GM12878 (cell line): ENCODE data around the gene CYP2C19. TPM values are rescaled to one million over a fixed set of nuclear protein-coding genes. Genes with fewer than 3 reads are reported as not detected.

ENCODE experiments used
- ATAC-seq: fragments of 200-7000 bp; cut with Tn5 transposase; 3 replicates; pipeline ENCODE4 v1.9.1; 2020; ENCODE audit warnings: mild to moderate bottlenecking, moderate library complexity
- BruUV-seq: library from RNA; stranded (reverse); fragments of 400-500 nt; replicated peaks from 2 replicates; lab custom pipeline; 2021; lab: Mats Ljungman, UMichigan
- CTCF ChIA-PET: fragments of 300-600 bp; sonication (Branson Sonifier 250); formaldehyde crosslinking; extraction: SDS; loops from one replicate; lab custom pipeline; 2021; ENCODE audit warnings: inconsistent platforms; lab: Yijun Ruan, JAX
- POLR2A ChIA-PET: fragments of 350-600 bp; formaldehyde crosslinking; extraction: SDS; loops from one replicate; lab custom pipeline; 2021; ENCODE audit warnings: inconsistent platforms; lab: Charles Lee
- RAD21 ChIA-PET: fragments of 300-600 bp; sonication (Branson Sonifier 250); formaldehyde crosslinking; loops from one replicate; lab custom pipeline; 2023; ENCODE audit warnings: antibody characterized with exemption; ENCODE audit not compliant: unreplicated experiment; lab: Charles Lee
- SMC1A ChIA-PET: fragments of 300-600 bp; sonication (Branson Sonifier 250); formaldehyde crosslinking; loops from one replicate; lab custom pipeline; 2023; ENCODE audit not compliant: unreplicated experiment, uncharacterized antibody; lab: Charles Lee
- DNase-seq: peaks from one replicate; pipeline ENCODE4 v3.0.0-alpha.2; 2011; ENCODE audit warnings: low read depth, low spot score
- FAIRE-seq: peaks from 3 replicates; lab custom pipeline; 2011; peaks lifted over from hg19 to GRCh38; lab: Jason Lieb, UNC
- H2AFZ ChIP-seq: 2 replicates; pipeline ENCODE4 v1.6.0; 2011; ENCODE audit warnings: low read depth, low read length, control low read depth; ENCODE audit not compliant: control insufficient read depth
- H3K27ac ChIP-seq: 2 replicates; pipeline ENCODE4 v1.5.1; 2011; ENCODE audit warnings: control low read depth; ENCODE audit not compliant: control insufficient read depth, insufficient read depth
- H3K27me3 ChIP-seq, 2 experiments: replicated peaks in 1 of 2; 2 replicates each; pipeline versions ENCODE4 v1.6.0 to v1.6.1; 2011; ENCODE audit warnings: low read length in 1 of 2; ENCODE audit not compliant: control insufficient read depth in 2 of 2, insufficient read depth in 2 of 2
- H3K36me3 ChIP-seq, 2 experiments: 2 replicates each; pipeline ENCODE4 v1.5.1; 2011; ENCODE audit warnings: low read length in 1 of 2; ENCODE audit not compliant: control insufficient read depth in 2 of 2, insufficient read depth in 2 of 2
- H3K4me1 ChIP-seq: 2 replicates; pipeline ENCODE4 v1.6.1; 2011; ENCODE audit warnings: mild to moderate bottlenecking, low read length, moderate library complexity, mixed read lengths; ENCODE audit not compliant: control insufficient read depth, insufficient read depth
- H3K4me2 ChIP-seq: 2 replicates; pipeline ENCODE4 v1.6.0; 2011; ENCODE audit warnings: control low read depth; ENCODE audit not compliant: control insufficient read depth, insufficient read depth
- H3K4me3 ChIP-seq: fragments of 200-600 bp; sonication (generic); 2 replicates; pipeline ENCODE4 v1.5.1; 2016
- H3K79me2 ChIP-seq: 2 replicates; pipeline ENCODE4 v1.6.0; 2011; ENCODE audit warnings: low read length; ENCODE audit not compliant: control insufficient read depth, insufficient read depth
- H3K9ac ChIP-seq: 2 replicates; pipeline ENCODE4 v1.8.0; 2011; ENCODE audit warnings: low read length, control low read depth, mixed read lengths; ENCODE audit not compliant: control insufficient read depth, insufficient read depth
- H3K9me3 ChIP-seq: replicated peaks from 3 replicates; pipeline ENCODE4 v1.5.1; 2011; ENCODE audit warnings: mild to moderate bottlenecking, low read length; ENCODE audit not compliant: control insufficient read depth, insufficient read depth
- H4K20me1 ChIP-seq: 2 replicates; pipeline ENCODE4 v1.6.0; 2011; ENCODE audit not compliant: control insufficient read depth, insufficient read depth
- FOS ChIP-seq: IDR thresholded peaks from 3 replicates; pipeline ENCODE4 v1.6.1; 2011; ENCODE audit warnings: borderline replicate concordance; ENCODE audit not compliant: insufficient read length; ENCODE audit errors: extremely low read depth
- HDAC2 ChIP-seq: fragments of 200-600 bp; sonication (generic); IDR thresholded peaks from 2 replicates; pipeline ENCODE4 v1.6.1; 2017
- HDGF ChIP-seq: fragments of 450-650 bp; IDR thresholded peaks from 2 replicates; pipeline ENCODE4 v1.6.1; 2016; ENCODE audit warnings: antibody characterized with exemption
- NR2C2 ChIP-seq: IDR thresholded peaks from 2 replicates; pipeline ENCODE4 v1.6.1; 2011; ENCODE audit warnings: borderline replicate concordance, low read depth; ENCODE audit not compliant: control insufficient read depth, insufficient read length
- RUNX3 ChIP-seq: IDR thresholded peaks from 2 replicates; pipeline ENCODE4 v1.6.1; 2012; ENCODE audit warnings: low read length, inconsistent platforms
- TAF1 ChIP-seq: IDR thresholded peaks from 2 replicates; pipeline ENCODE4 v1.6.1; 2011; ENCODE audit warnings: mild to moderate bottlenecking, low read depth, low read length, borderline replicate concordance
- TARDBP ChIP-seq: IDR thresholded peaks from 2 replicates; pipeline ENCODE4 v1.6.1; 2016; ENCODE audit warnings: borderline replicate concordance
- TCF12 ChIP-seq: IDR thresholded peaks from 2 replicates; pipeline ENCODE4 v1.6.1; 2011; ENCODE audit warnings: low read depth, mild to moderate bottlenecking, low read length
- WGBS: methylation state at CpG from one replicate; pipeline ENCODE4 v1.1.6; 2016; ENCODE audit warnings: low lambda C conversion rate; ENCODE audit not compliant: insufficient replicate concordance, insufficient coverage; ENCODE audit errors: missing lambda C conversion rate; 5-methylcytosine and 5-hydroxymethylcytosine counted together
- in situ Hi-C: fragments of 300-500 bp; cut with MboI; formaldehyde crosslinking; loops from 9 replicates; pipeline ENCODE4 v1.14.3; 2018; ENCODE audit warnings: mixed read lengths
- intact Hi-C: fragments of 100-400 bp; cut with micrococcal nuclease; formaldehyde crosslinking; loops from one replicate; pipeline ENCODE4 v1.14.2; 2022; ENCODE audit not compliant: unreplicated experiment
- polyA plus RNA-seq, 11 experiments: library from polyadenylated mRNA; depleted of rRNA in 4 of 11; unstranded in 6 of 11; stranded (reverse) in 5 of 11; fragments of >200 nt; fragmentation: Nextera tagmentation in 4 of 11; fragmentation: Illumina TruSeq in 1 of 11; extraction: Ambion mirVana in 4 of 11; extraction: Trizol in 1 of 11; gene quantifications; 1 replicate in 1 of 11; 2 replicates in 10 of 11; pipeline versions ENCODE4 v1.2.1 to v1.2.3, GENCODE V29; 2011 to 2016; ENCODE audit warnings: inconsistent platforms in 2 of 11, missing spikeins in 2 of 11, low read depth in 1 of 11
- total RNA-seq, 4 experiments: library from RNA; depleted of rRNA in 3 of 4; stranded (reverse); fragments of >200 nt in 3 of 4; fragmentation: Illumina TruSeq in 1 of 4; extraction: Trizol in 1 of 4; gene quantifications; 2 replicates each; pipeline versions ENCODE4 v1.2.1 to v1.2.3, GENCODE V29; 2013 to 2021
- TF ChIP-seq, protein P1 (sequence below): IDR thresholded peaks from 2 replicates; pipeline ENCODE4 v1.6.1; 2012; ENCODE audit warnings: low read depth, low read length, improper control_type of control experiment
- TF ChIP-seq, protein P2 (sequence below): IDR thresholded peaks from 2 replicates; pipeline ENCODE4 v1.6.1; 2011; ENCODE audit warnings: mild to moderate bottlenecking, low read depth, low read length, moderate library complexity; ENCODE audit not compliant: insufficient replicate concordance
- TF ChIP-seq, protein P3 (sequence below): IDR thresholded peaks from 2 replicates; pipeline ENCODE4 v1.6.1; 2012; ENCODE audit warnings: mild to moderate bottlenecking, low read depth, low read length
- TF ChIP-seq, protein P4 (sequence below): fragments of 450-650 bp; formaldehyde crosslinking; IDR thresholded peaks from 2 replicates; pipeline ENCODE4 v1.5.0; 2022; ENCODE audit warnings: mild to moderate bottlenecking, missing genetic modification characterization
- TF ChIP-seq, protein P5 (sequence below): fragments of 450-650 bp; IDR thresholded peaks from 2 replicates; pipeline ENCODE4 v1.6.1; 2018; ENCODE audit warnings: mild to moderate bottlenecking, low read depth, moderate library complexity; ENCODE audit not compliant: partially characterized antibody

Gene CYP2C19
- total and polyA plus RNA-seq, 10 of the 15 experiments (the other 5 are each of a cell fraction or from before 2014, with no cell fraction given), result not detected

DNA sequence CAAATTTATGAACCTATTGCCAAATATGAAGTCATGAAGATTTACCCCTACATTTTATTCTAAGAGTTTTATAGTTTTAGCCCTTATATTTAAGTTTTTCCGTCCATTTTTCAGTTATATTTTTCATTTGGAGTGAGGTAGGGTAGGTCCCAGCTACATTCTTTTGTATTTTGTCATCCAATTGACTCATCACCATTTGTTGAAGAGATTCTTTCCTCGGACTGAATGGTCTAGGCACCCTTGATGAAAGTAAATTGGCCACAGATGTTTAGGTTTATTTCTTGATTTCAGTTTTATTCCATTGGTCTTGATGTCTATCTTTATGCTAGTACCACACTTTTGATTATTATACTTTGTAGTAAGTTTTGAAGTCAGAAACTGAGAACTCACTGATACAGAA is 22.7 kb downstream of the CYP2C19 start:
- no TSS peak for BruUV-seq
- no peak for FAIRE-seq
- Histone ChIP-seq H3K9ac (no peak overlapping the region), H4K20me1 (no peaks in the 10 kb centered on the region), H3K4me1 (no peaks in the 10 kb centered on the region), H3K79me2 (no peaks in the 10 kb centered on the region), H2AFZ (no peak overlapping the region), H3K27ac (no peak overlapping the region), H3K4me2 (no peak overlapping the region), H3K9me3 (no peaks in the 10 kb centered on the region), H3K27me3 (no peaks in the 10 kb centered on the region), H3K36me3 (no peaks in the 10 kb centered on the region), H3K4me3 (no peak overlapping the region)
- ChIA-PET RAD21 (no interaction called here), POLR2A (no interaction called here), SMC1A (interaction anchor here (0.6 to 1.0 kb wide), 2 partner anchors 15 to 1444 kb away, joined by 3 read pairs; no protein-coding TSS in a partner anchor), CTCF (no interaction called here)
- 2% methylated on average over 2 of the region's 2 CpGs for WGBS
- intact Hi-C loops, result no loop called here
- no peak for DNase-seq
- no peak for ATAC-seq
- in situ Hi-C loops, result no loop called here
- TF ChIP-seq HDGF (no peak), TARDBP (no peak), TCF12 (no peak), HDAC2 (no peak), NR2C2 (no peak), FOS (no peak), TAF1 (no peak), RUNX3 (no peak)
- TF ChIP-seq, protein P1, sequence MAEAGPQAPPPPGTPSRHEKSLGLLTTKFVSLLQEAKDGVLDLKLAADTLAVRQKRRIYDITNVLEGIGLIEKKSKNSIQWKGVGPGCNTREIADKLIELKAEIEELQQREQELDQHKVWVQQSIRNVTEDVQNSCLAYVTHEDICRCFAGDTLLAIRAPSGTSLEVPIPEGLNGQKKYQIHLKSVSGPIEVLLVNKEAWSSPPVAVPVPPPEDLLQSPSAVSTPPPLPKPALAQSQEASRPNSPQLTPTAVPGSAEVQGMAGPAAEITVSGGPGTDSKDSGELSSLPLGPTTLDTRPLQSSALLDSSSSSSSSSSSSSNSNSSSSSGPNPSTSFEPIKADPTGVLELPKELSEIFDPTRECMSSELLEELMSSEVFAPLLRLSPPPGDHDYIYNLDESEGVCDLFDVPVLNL, result no peak
- TF ChIP-seq, protein P2, sequence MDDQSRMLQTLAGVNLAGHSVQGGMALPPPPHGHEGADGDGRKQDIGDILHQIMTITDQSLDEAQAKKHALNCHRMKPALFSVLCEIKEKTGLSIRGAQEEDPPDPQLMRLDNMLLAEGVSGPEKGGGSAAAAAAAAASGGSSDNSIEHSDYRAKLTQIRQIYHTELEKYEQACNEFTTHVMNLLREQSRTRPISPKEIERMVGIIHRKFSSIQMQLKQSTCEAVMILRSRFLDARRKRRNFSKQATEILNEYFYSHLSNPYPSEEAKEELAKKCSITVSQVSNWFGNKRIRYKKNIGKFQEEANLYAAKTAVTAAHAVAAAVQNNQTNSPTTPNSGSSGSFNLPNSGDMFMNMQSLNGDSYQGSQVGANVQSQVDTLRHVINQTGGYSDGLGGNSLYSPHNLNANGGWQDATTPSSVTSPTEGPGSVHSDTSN, result no peak
- TF ChIP-seq, protein P3, sequence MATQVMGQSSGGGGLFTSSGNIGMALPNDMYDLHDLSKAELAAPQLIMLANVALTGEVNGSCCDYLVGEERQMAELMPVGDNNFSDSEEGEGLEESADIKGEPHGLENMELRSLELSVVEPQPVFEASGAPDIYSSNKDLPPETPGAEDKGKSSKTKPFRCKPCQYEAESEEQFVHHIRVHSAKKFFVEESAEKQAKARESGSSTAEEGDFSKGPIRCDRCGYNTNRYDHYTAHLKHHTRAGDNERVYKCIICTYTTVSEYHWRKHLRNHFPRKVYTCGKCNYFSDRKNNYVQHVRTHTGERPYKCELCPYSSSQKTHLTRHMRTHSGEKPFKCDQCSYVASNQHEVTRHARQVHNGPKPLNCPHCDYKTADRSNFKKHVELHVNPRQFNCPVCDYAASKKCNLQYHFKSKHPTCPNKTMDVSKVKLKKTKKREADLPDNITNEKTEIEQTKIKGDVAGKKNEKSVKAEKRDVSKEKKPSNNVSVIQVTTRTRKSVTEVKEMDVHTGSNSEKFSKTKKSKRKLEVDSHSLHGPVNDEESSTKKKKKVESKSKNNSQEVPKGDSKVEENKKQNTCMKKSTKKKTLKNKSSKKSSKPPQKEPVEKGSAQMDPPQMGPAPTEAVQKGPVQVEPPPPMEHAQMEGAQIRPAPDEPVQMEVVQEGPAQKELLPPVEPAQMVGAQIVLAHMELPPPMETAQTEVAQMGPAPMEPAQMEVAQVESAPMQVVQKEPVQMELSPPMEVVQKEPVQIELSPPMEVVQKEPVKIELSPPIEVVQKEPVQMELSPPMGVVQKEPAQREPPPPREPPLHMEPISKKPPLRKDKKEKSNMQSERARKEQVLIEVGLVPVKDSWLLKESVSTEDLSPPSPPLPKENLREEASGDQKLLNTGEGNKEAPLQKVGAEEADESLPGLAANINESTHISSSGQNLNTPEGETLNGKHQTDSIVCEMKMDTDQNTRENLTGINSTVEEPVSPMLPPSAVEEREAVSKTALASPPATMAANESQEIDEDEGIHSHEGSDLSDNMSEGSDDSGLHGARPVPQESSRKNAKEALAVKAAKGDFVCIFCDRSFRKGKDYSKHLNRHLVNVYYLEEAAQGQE, result no peak
- TF ChIP-seq, protein P4, sequence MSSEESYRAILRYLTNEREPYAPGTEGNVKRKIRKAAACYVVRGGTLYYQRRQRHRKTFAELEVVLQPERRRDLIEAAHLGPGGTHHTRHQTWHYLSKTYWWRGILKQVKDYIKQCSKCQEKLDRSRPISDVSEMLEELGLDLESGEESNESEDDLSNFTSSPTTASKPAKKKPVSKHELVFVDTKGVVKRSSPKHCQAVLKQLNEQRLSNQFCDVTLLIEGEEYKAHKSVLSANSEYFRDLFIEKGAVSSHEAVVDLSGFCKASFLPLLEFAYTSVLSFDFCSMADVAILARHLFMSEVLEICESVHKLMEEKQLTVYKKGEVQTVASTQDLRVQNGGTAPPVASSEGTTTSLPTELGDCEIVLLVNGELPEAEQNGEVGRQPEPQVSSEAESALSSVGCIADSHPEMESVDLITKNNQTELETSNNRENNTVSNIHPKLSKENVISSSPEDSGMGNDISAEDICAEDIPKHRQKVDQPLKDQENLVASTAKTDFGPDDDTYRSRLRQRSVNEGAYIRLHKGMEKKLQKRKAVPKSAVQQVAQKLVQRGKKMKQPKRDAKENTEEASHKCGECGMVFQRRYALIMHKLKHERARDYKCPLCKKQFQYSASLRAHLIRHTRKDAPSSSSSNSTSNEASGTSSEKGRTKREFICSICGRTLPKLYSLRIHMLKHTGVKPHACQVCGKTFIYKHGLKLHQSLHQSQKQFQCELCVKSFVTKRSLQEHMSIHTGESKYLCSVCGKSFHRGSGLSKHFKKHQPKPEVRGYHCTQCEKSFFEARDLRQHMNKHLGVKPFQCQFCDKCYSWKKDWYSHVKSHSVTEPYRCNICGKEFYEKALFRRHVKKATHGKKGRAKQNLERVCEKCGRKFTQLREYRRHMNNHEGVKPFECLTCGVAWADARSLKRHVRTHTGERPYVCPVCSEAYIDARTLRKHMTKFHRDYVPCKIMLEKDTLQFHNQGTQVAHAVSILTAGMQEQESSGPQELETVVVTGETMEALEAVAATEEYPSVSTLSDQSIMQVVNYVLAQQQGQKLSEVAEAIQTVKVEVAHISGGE (CRISPR knock-in tag), result no peak
- TF ChIP-seq, protein P5, sequence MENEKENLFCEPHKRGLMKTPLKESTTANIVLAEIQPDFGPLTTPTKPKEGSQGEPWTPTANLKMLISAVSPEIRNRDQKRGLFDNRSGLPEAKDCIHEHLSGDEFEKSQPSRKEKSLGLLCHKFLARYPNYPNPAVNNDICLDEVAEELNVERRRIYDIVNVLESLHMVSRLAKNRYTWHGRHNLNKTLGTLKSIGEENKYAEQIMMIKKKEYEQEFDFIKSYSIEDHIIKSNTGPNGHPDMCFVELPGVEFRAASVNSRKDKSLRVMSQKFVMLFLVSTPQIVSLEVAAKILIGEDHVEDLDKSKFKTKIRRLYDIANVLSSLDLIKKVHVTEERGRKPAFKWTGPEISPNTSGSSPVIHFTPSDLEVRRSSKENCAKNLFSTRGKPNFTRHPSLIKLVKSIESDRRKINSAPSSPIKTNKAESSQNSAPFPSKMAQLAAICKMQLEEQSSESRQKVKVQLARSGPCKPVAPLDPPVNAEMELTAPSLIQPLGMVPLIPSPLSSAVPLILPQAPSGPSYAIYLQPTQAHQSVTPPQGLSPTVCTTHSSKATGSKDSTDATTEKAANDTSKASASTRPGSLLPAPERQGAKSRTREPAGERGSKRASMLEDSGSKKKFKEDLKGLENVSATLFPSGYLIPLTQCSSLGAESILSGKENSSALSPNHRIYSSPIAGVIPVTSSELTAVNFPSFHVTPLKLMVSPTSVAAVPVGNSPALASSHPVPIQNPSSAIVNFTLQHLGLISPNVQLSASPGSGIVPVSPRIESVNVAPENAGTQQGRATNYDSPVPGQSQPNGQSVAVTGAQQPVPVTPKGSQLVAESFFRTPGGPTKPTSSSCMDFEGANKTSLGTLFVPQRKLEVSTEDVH, result no peak
